Type B pancreatic cell (in vitro differentiated cells): Measurements from ENCODE around the gene TRIM44. TPM values are rescaled to one million over a fixed set of nuclear protein-coding genes. Genes with fewer than 3 reads are reported as not detected.

ENCODE experiments used
- DNase-seq: peaks from one replicate; pipeline ENCODE4 v3.0.0; 2021; ENCODE audit warnings: mixed read lengths; ENCODE audit not compliant: unreplicated experiment; ENCODE audit errors: extremely low spot score
- H3K27ac Mint-ChIP-seq: 2 replicates; pipeline ENCODE4 v1.8.0; 2021; ENCODE audit warnings: mild to moderate bottlenecking, mixed read lengths
- H3K27me3 Mint-ChIP-seq: 2 replicates; pipeline ENCODE4 v1.8.0; 2021; ENCODE audit warnings: mixed read lengths
- H3K36me3 Mint-ChIP-seq: 2 replicates; pipeline ENCODE4 v1.8.0; 2021; ENCODE audit warnings: mixed read lengths
- H3K4me1 Mint-ChIP-seq: one replicate; pipeline ENCODE4 v1.8.0; 2021; ENCODE audit warnings: mixed read lengths; ENCODE audit not compliant: unreplicated experiment
- H3K4me3 Mint-ChIP-seq: 2 replicates; pipeline ENCODE4 v1.8.0; 2021; ENCODE audit warnings: mild to moderate bottlenecking, mixed read lengths
- H3K9me3 Mint-ChIP-seq: 2 replicates; pipeline ENCODE4 v1.8.0; 2021; ENCODE audit warnings: mixed read lengths
- total RNA-seq: library from RNA; stranded (reverse); gene quantifications from 2 replicates; pipeline ENCODE4 v1.2.1, GENCODE V29; 2021; ENCODE audit warnings: low replicate concordance
- TF ChIP-seq, protein P1 (sequence below): fragments of 200-600 bp; sonication (generic); conservative IDR thresholded peaks from 2 replicates; pipeline ENCODE4 v1.5.0; 2021; ENCODE audit warnings: antibody characterized with exemption, mild to moderate bottlenecking

The TRIM44 gene
- total RNA-seq, 1 donor from 2014 or later = 70.6 TPM

DNA sequence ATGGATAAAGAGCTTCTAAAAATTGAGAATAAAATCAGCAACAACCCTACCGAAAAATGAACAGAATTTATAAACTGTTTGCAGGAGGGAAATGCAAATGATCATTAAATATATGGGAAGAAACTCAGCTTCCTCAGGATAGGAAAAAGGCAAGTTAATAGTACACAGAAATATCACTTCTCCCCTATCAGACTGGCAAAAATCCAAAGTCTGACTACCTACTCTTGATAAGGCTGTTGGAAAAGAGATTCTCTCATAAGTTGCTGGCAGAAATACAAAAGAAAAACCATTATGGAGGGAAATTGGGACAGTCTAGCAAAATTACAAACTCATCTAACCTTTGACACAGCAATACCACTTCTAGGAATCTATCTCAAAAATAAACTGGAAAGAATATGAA, 180.4 kb downstream of the TRIM44 start:
- Mint-ChIP-seq H3K36me3 (no peaks in the 10 kb centered on the region), H3K9me3 (peaks cover 4% of the 10 kb centered on the region), H3K27me3 (peaks cover 3% of the 10 kb centered on the region), H3K27ac (no peak overlapping the region), H3K4me1 (peaks cover 1% of the 10 kb centered on the region), H3K4me3 (no peak overlapping the region)
- DNase-seq = no peak
- TF ChIP-seq, protein P1, sequence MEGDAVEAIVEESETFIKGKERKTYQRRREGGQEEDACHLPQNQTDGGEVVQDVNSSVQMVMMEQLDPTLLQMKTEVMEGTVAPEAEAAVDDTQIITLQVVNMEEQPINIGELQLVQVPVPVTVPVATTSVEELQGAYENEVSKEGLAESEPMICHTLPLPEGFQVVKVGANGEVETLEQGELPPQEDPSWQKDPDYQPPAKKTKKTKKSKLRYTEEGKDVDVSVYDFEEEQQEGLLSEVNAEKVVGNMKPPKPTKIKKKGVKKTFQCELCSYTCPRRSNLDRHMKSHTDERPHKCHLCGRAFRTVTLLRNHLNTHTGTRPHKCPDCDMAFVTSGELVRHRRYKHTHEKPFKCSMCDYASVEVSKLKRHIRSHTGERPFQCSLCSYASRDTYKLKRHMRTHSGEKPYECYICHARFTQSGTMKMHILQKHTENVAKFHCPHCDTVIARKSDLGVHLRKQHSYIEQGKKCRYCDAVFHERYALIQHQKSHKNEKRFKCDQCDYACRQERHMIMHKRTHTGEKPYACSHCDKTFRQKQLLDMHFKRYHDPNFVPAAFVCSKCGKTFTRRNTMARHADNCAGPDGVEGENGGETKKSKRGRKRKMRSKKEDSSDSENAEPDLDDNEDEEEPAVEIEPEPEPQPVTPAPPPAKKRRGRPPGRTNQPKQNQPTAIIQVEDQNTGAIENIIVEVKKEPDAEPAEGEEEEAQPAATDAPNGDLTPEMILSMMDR = no peak

DNA sequence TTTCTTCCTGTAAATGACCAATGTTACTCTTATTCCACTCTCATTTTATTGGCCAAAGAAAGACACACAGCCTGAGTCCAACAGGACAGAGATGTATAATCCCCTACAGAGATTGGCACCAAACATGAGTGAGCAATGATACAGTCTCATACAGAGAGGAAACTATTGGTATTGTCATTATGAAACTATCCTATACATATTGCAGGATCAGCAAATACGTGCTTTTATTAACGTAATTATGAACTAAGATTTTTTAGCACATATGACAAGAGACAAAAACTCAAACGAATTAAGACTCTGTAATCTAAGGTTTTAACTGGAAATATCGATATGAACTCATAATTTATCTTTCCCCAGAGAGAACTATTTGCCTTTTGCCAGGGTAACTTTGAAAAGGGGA, 182.0 kb downstream of the TRIM44 start:
- Mint-ChIP-seq H3K27me3 (peaks cover 7% of the 10 kb centered on the region), H3K9me3 (peaks cover 4% of the 10 kb centered on the region), H3K36me3 (no peaks in the 10 kb centered on the region), H3K4me1 (no peaks in the 10 kb centered on the region), H3K4me3 (no peak overlapping the region), H3K27ac (no peak overlapping the region)
- no peak for DNase-seq
- TF ChIP-seq, protein P1 = no peak

DNA sequence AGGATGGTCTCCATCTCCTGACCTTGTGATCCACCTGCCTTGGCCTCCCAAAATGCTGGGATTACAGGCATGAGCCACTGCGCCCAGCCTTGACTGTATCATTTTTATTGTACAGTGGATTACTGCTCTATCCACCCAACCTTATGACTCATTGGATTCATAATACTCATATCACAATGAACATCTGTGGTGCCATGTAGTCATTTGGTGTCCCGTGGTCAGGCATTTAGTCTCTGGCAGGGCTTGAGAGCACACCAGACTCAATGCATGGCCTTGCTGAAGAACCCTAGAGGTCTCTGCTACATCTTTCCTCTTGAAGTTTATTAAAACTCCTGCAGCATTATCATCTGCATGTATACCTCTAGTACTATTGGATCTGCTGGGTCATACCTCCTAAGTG, 183.3 kb downstream of the TRIM44 start:
- Mint-ChIP-seq H3K4me1 (no peaks in the 10 kb centered on the region), H3K27ac (no peak overlapping the region), H3K36me3 (no peaks in the 10 kb centered on the region), H3K27me3 (peaks cover 8% of the 10 kb centered on the region), H3K9me3 (no peaks in the 10 kb centered on the region), H3K4me3 (no peak overlapping the region)
- TF ChIP-seq, protein P1 = no peak
- DNase-seq = no peak

DNA sequence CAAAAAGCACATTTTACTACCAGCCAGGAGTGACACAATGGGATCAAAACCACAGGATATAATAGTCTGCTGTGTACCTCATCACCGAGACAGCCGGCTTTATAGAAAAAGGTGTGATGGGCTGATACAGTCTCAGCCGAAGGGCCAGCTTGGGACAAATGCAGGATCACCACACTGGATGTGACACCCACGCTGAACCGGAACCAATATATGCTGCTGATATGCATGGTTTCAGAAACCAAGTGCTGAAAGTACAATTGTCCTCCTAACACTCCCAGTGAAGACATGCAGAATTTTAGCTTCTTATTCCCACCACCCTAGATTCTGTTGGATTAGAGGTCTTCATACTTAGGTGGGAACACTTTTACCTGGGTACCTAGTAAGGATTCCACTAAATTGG, 184.3 kb downstream of the TRIM44 start:
- DNase-seq = no peak
- Mint-ChIP-seq H3K4me3 (no peak overlapping the region), H3K27ac (no peak overlapping the region), H3K9me3 (no peaks in the 10 kb centered on the region), H3K27me3 (peaks cover 8% of the 10 kb centered on the region), H3K36me3 (no peaks in the 10 kb centered on the region), H3K4me1 (no peaks in the 10 kb centered on the region)
- TF ChIP-seq, protein P1 = no peak

DNA sequence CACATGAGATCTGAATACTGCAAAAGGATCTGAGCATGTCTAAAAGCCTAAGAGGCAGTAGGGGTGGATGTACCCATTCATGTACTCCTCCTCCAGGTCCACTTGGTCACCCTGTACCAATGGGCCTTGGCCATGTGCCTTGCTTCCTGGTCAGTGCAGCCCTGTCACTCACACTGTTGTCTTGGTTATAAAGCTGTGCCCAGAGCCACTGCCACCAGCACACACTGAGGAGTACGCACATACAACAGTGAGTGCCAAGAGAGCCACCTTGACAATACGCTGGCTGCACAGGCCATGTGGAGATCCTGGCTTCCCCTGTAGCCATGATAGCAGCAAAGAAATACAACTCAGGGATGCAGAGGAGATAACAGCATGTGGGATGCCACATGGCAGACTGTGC, 184.9 kb downstream of the TRIM44 start:
- H3K27ac Mint-ChIP-seq = no peak overlapping the region
- H3K36me3 Mint-ChIP-seq = no peaks in the 10 kb centered on the region
- no peaks in the 10 kb centered on the region for H3K9me3 Mint-ChIP-seq
- TF ChIP-seq, protein P1 = no peak
- H3K4me3 Mint-ChIP-seq = no peak overlapping the region
- no peak for DNase-seq
- no peaks in the 10 kb centered on the region for H3K4me1 Mint-ChIP-seq
- peaks cover 8% of the 10 kb centered on the region for H3K27me3 Mint-ChIP-seq

DNA sequence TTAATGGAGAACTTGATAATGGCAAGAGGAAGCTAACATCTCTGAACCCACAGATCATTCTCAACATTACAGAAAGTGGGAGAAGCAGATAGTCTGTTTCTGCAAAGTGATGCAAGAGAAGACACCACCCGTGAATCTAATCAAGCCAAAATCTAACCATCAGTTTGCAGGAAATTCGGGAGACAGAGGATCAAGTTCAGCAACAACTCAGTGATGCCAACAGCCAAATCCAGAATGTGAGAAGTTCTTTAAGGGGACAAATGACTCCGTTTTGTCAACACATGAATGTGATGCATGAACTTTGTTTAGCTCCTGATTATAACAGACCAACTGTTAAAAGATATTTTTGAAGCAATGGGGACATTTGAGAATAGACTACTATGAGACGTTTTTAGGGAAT, 186.0 kb downstream of the TRIM44 start:
- TF ChIP-seq, protein P1 = no peak
- Mint-ChIP-seq H3K4me1 (no peaks in the 10 kb centered on the region), H3K27me3 (peaks cover 8% of the 10 kb centered on the region), H3K4me3 (no peak overlapping the region), H3K9me3 (no peaks in the 10 kb centered on the region), H3K27ac (no peak overlapping the region), H3K36me3 (no peaks in the 10 kb centered on the region)
- DNase-seq = peak; percentile 0
